PC-9 (cell line): ENCODE data around the gene CACNA1A. TPM values are rescaled to one million over a fixed set of nuclear protein-coding genes. Genes with fewer than 3 reads are reported as not detected.

ENCODE experiments used
- BruUV-seq: library from RNA; stranded (reverse); fragments of 400-500 nt; replicated peaks from 2 replicates; lab custom pipeline; 2021; lab: Mats Ljungman, UMichigan
- CTCF ChIA-PET: fragments of 300-600 bp; sonication (Branson Sonifier 250); formaldehyde crosslinking; loops from one replicate; lab custom pipeline; 2022; ENCODE audit warnings: antibody characterized with exemption; lab: Charles Lee
- POLR2A ChIA-PET: fragments of 300-600 bp; sonication (Branson Sonifier 250); formaldehyde crosslinking; loops from one replicate; lab custom pipeline; 2022; ENCODE audit warnings: antibody characterized with exemption; ENCODE audit not compliant: unreplicated experiment; lab: Charles Lee
- DNase-seq, 2 experiments: peaks; one replicate each; pipeline versions ENCODE4 v3.0.0 to v3.0.0-alpha.2; 2015 to 2022; ENCODE audit warnings: mixed read lengths in 1 of 2
- H2AFZ ChIP-seq: fragments of 200-600 bp; sonication (generic); 2 replicates; pipeline ENCODE4 v1.8.1; 2017; ENCODE audit warnings: antibody characterized with exemption
- H3F3A ChIP-seq: fragments of 200-600 bp; sonication (generic); 2 replicates; pipeline ENCODE4 v1.8.1; 2017; ENCODE audit warnings: antibody characterized with exemption, mild to moderate bottlenecking, low read depth; ENCODE audit not compliant: insufficient read depth
- H3K27ac ChIP-seq: fragments of 200-600 bp; sonication (generic); 2 replicates; pipeline ENCODE4 v1.6.1; 2016; ENCODE audit warnings: mixed run types
- H3K27me3 ChIP-seq: fragments of 200-600 bp; sonication (generic); 2 replicates; pipeline ENCODE4 v1.6.1; 2016; ENCODE audit warnings: low read depth, mixed run types; ENCODE audit not compliant: insufficient read depth
- H3K36me3 ChIP-seq: fragments of 200-600 bp; sonication (generic); 2 replicates; pipeline ENCODE4 v1.6.1; 2016; ENCODE audit warnings: low read depth, mixed run types
- H3K4me1 ChIP-seq: fragments of 200-600 bp; sonication (generic); replicated peaks from 2 replicates; pipeline ENCODE4 v1.6.1; 2016; ENCODE audit warnings: mixed run types; ENCODE audit not compliant: insufficient read depth
- H3K4me2 ChIP-seq: fragments of 200-600 bp; sonication (generic); 2 replicates; pipeline ENCODE4 v1.6.1; 2017; ENCODE audit warnings: mixed run types
- H3K4me3 ChIP-seq: fragments of 200-600 bp; sonication (generic); 2 replicates; pipeline ENCODE4 v1.6.1; 2016; ENCODE audit warnings: mixed run types
- H3K79me2 ChIP-seq: fragments of 200-600 bp; sonication (generic); 2 replicates; pipeline ENCODE4 v1.6.1; 2017; ENCODE audit warnings: low read depth, mixed run types
- H3K9me2 ChIP-seq: fragments of 200-600 bp; sonication (generic); 2 replicates; pipeline ENCODE4 v1.8.1; 2017; ENCODE audit warnings: mild to moderate bottlenecking; ENCODE audit not compliant: insufficient read depth
- H3K9me3 ChIP-seq: fragments of 200-600 bp; sonication (generic); 2 replicates; pipeline ENCODE4 v1.8.1; 2016; ENCODE audit warnings: low read depth; ENCODE audit not compliant: insufficient read depth
- H4K20me1 ChIP-seq: fragments of 200-600 bp; sonication (generic); 2 replicates; pipeline ENCODE4 v1.8.1; 2017; ENCODE audit not compliant: insufficient read depth
- EZH2 ChIP-seq: fragments of 200-600 bp; sonication (generic); IDR thresholded peaks from 2 replicates; pipeline ENCODE4 v1.8.0; 2017; ENCODE audit warnings: antibody characterized with exemption, low read depth
- intact Hi-C: fragments of 100-400 bp; cut with micrococcal nuclease; formaldehyde crosslinking; loops from one replicate; pipeline ENCODE4 v1.10.0; 2022; ENCODE audit not compliant: unreplicated experiment
- total RNA-seq: library from RNA; stranded (reverse); gene quantifications from 2 replicates; pipeline ENCODE4 v1.2.3, GENCODE V29; 2021
- TF ChIP-seq, protein P1 (sequence below): fragments of 200-600 bp; sonication (generic); conservative IDR thresholded peaks from 2 replicates; pipeline ENCODE4 v1.6.1; 2017; ENCODE audit warnings: mixed run types, antibody characterized with exemption, mild to moderate bottlenecking, moderate library complexity

Gene CACNA1A
- total RNA-seq, 1 experiment from 2014 or later, result 0.35 TPM

DNA sequence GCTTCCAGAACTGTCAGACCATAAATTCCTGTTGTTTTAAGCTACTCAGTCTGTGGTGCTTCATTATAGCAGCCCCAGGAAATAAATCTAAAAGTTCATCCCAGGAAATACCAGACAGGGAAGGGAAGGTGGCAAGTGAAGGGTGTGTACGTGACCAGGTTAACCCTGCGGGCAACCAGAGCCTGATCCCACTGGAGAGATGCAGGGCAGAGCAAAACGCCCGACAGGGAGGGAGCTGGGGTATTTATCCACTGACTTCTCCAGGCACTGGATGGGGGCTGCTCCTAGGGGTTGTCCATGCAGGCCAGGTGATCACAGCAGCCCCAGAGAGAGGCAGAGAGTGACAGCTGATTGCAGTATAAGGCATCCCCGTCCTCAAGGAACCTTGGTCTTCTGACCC is 150.9 kb downstream of the CACNA1A start:
- peaks cover 93% of the 10 kb centered on the region for H3K27me3 ChIP-seq
- H3K79me2 ChIP-seq, result no peaks in the 10 kb centered on the region
- no peaks in the 10 kb centered on the region for H3K36me3 ChIP-seq
- no peak overlapping the region for H3K4me3 ChIP-seq
- no peak overlapping the region for H2AFZ ChIP-seq
- no TSS peak for BruUV-seq
- TF ChIP-seq, protein P1, sequence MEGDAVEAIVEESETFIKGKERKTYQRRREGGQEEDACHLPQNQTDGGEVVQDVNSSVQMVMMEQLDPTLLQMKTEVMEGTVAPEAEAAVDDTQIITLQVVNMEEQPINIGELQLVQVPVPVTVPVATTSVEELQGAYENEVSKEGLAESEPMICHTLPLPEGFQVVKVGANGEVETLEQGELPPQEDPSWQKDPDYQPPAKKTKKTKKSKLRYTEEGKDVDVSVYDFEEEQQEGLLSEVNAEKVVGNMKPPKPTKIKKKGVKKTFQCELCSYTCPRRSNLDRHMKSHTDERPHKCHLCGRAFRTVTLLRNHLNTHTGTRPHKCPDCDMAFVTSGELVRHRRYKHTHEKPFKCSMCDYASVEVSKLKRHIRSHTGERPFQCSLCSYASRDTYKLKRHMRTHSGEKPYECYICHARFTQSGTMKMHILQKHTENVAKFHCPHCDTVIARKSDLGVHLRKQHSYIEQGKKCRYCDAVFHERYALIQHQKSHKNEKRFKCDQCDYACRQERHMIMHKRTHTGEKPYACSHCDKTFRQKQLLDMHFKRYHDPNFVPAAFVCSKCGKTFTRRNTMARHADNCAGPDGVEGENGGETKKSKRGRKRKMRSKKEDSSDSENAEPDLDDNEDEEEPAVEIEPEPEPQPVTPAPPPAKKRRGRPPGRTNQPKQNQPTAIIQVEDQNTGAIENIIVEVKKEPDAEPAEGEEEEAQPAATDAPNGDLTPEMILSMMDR, result no peak
- TF ChIP-seq EZH2, result no peak
- H3K27ac ChIP-seq, result no peak overlapping the region
- ChIA-PET POLR2A (no interaction called here), CTCF (no interaction called here)
- H4K20me1 ChIP-seq, result no peaks in the 10 kb centered on the region
- no peaks in the 10 kb centered on the region; the same call in 1 of the 2 replicates for H3K9me3 ChIP-seq
- no peak overlapping the region for H3K4me2 ChIP-seq
- H3F3A ChIP-seq, result no peaks in the 10 kb centered on the region
- intact Hi-C loops, result no loop called here
- no peaks in the 10 kb centered on the region for H3K4me1 ChIP-seq
- no peak for DNase-seq
- no peaks in the 10 kb centered on the region for H3K9me2 ChIP-seq

DNA sequence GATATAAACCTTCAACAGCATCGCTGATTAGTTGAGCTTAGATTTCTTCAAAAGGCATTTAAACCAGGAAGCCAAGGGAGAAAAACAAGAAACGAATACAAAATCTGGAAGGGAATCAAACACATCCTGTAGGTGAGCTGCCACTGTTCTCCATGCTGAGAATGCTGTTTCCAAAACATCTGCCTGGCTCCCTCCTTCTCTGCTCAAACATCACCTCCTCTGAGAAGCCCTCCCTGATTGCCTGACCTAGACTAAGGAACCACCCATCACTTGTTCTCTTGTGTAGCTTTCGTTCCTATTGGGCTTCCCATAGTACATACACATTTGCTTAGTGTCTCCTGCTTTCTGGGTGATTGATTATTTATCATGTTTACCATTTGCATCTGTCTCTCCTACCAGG is 152.7 kb downstream of the CACNA1A start:
- CTCF ChIA-PET, result no interaction called here
- H3K36me3 ChIP-seq, result no peaks in the 10 kb centered on the region
- intact Hi-C loops, result no loop called here

DNA sequence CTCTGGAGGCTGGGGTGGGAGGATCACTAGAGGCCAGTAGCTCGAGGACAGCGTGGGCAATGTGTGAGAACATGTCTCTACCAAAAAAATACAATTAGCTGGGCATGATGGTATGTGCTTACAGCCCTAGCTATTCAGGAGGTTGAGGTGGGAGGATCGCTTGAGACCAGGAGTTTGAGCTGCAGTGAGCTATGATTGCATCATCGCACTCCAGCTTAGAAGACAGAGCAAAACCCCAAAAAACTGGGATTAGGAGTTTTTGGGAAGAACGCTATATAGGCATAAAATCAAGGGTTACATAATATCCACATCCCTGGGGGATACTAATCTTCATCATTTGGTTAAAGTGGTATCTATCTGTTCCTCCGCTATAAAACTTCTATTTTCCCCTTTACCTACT is 155.5 kb downstream of the CACNA1A start:
- peaks cover 84% of the 10 kb centered on the region for H3K27me3 ChIP-seq
- no peaks in the 10 kb centered on the region for H3K9me2 ChIP-seq
- no peak for TF ChIP-seq EZH2
- no peaks in the 10 kb centered on the region for H4K20me1 ChIP-seq
- H3K79me2 ChIP-seq, result no peaks in the 10 kb centered on the region
- H3K27ac ChIP-seq, result no peak overlapping the region
- H3F3A ChIP-seq, result no peaks in the 10 kb centered on the region
- intact Hi-C loops, result no loop called here
- no peak for DNase-seq
- ChIA-PET CTCF (no interaction called here), POLR2A (no interaction called here)
- no TSS peak for BruUV-seq
- no peak overlapping the region for H2AFZ ChIP-seq
- no peaks in the 10 kb centered on the region; the same call in 1 of the 2 replicates for H3K9me3 ChIP-seq
- no peak overlapping the region for H3K4me3 ChIP-seq
- H3K36me3 ChIP-seq, result no peaks in the 10 kb centered on the region
- no peak overlapping the region for H3K4me2 ChIP-seq
- H3K4me1 ChIP-seq, result no peaks in the 10 kb centered on the region

More for the DNA sequence above, 152.7 kb downstream of the CACNA1A start:
- Histone ChIP-seq H3K9me3 (no peaks in the 10 kb centered on the region; the same call in 1 of the 2 replicates), H3K27me3 (peaks cover 93% of the 10 kb centered on the region), H3K4me2 (no peak overlapping the region), H3K4me3 (no peak overlapping the region), H3K4me1 (no peaks in the 10 kb centered on the region), H3K9me2 (no peaks in the 10 kb centered on the region), H3K79me2 (no peaks in the 10 kb centered on the region), H3K27ac (no peak overlapping the region), H3F3A (no peaks in the 10 kb centered on the region), H4K20me1 (no peaks in the 10 kb centered on the region), H2AFZ (no peak overlapping the region)
- BruUV-seq, result no TSS peak
- POLR2A ChIA-PET, result no interaction called here
- TF ChIP-seq, protein P1, result no peak
- TF ChIP-seq EZH2, result no peak
- DNase-seq, result peak in 1 of 2 experiments; percentile 17

DNA sequence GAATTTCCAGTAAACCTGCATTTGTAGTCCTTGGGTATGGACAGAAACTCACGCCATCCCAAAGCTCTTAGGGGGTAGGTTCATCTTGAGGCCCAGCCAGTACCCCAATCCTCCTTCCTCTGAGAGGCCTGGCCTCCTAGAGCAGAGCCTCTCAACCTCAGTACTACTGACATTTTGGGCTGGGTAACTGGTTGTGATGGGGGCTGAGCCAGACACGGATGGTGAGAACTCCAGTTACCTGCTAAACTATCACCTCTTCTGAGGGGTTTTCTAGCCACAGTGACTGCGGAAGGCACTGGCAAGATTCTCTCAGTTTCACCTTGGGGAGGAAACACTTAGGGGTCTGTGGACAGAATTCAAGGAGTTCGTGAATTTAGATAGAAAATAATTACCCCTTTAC is 156.2 kb downstream of the CACNA1A start:
- no peak for TF ChIP-seq EZH2
- TF ChIP-seq, protein P1, result no peak
- intact Hi-C loops, result no loop called here
- H2AFZ ChIP-seq, result no peak overlapping the region
- H3K4me3 ChIP-seq, result no peak overlapping the region
- no peak overlapping the region for H3K4me2 ChIP-seq
- no peaks in the 10 kb centered on the region for H3K9me2 ChIP-seq
- peaks cover 84% of the 10 kb centered on the region for H3K27me3 ChIP-seq
- no peaks in the 10 kb centered on the region for H3K79me2 ChIP-seq
- POLR2A ChIA-PET, result no interaction called here
- no peak for DNase-seq
- H3K4me1 ChIP-seq, result no peaks in the 10 kb centered on the region
- no peaks in the 10 kb centered on the region for H4K20me1 ChIP-seq
- BruUV-seq, result no TSS peak
- no peak overlapping the region for H3K27ac ChIP-seq
- H3F3A ChIP-seq, result no peaks in the 10 kb centered on the region
- CTCF ChIA-PET, result no interaction called here
- H3K36me3 ChIP-seq, result no peaks in the 10 kb centered on the region
- no peaks in the 10 kb centered on the region; the same call in 1 of the 2 replicates for H3K9me3 ChIP-seq
